T-helper 1 cell treated with Interleukin-12 subunit alpha and Interleukin-12 subunit beta and Interleukin-4 antibody, amounts not matched to agents 30 ng/mL and 1 ng/mL, for 36 hours (primary cell): Measurements from ENCODE around the gene TRPC4AP. TPM values are rescaled to one million over a fixed set of nuclear protein-coding genes. Genes with fewer than 3 reads are reported as not detected.
"Not testable (repeated sequence)": the region's sequence is repeated elsewhere in the genome, so short reads cannot be mapped to it uniquely, and the experiment has no call there.

Experiments
- intact Hi-C: fragments of 100-400 bp; cut with micrococcal nuclease; formaldehyde crosslinking; loops from one replicate; pipeline ENCODE4 v1.15.1; 2024
- total RNA-seq: library from RNA; stranded (reverse); gene quantifications from 2 replicates; pipeline ENCODE4 v1.2.3, GENCODE V29; 2022

TRPC4AP gene
- total RNA-seq, 1 donor from 2014 or later, result 60.7 TPM

DNA sequence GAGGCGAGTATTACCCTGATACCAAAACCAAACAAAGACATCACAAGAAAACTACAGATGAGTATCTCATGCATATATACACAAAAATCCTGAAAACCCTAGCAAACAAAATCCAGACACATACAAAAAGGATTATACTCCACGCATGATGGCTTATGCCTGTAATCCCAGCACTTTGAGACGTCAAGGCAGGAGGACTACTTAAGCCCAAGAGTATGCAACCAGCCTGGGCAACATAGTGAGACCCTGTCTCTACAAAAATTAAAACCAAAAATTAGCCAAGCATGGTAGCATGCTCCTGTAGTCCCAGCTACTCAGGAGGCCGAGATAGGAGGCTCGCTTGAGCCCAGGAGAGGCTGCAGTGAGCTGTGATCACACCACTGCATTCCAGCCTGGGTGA, 32.4 kb downstream of the TRPC4AP start:
- intact Hi-C loops, result no loop called here

GRCh38 chr20:35059612-35060011, 33.0 kb downstream of the TRPC4AP start:
- intact Hi-C loops, result no loop called here

DNA sequence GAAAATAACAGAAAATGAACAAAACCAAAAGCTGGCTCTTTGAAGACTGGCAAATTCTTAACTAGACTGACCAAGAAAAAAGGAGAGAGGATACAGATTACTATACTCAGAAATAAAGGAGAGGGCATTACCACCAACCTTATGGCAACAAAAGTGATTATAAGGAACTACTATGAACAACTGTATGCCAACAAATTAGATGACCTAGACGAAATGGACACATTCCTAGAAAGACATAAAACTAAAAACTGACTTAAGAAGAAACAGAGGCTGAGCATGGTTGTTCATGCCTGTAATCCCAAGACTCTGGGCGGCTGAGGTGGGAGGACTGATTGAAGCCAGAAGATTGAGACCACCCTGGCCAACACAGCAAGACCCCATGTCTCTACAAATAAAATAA, 33.5 kb downstream of the TRPC4AP start:
- intact Hi-C loops, result no loop called here

DNA sequence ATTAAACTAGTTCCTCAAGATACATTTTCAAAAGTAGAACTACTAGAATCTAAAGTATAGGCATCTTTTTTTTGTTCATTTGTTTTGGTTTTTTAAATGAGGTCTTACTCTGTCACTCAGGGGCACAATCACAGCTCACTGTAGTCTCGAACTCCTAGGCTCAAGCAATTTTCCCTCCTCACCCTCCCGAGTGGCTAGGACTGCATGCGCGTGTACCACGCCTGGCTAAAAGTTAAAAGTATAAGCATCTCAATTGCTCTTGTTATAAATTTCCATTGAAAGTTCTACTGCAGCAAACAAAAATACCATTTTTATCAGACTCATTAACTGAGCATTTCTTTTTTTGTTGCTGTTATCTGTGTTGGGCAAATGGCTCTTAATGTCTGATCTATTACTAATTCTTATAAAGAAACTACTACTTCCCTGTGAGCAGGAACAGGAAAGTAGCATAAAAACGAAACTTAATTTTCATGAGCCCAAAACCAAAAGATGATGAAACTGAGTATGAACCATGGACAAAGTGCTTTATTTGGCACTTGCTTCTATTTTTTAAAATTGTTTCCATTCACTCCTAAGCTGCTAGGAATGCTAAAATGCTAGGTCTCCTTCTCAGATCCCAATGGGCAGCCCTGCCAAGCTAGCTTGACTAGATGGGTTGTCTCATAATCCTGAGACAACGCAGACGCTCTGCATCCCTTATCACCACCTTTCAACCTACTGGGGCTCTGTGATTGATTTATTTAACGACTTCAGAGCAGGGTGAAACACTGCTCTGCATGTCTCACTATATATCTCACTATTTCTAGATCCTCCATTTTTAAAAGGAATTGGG, 36.9 kb downstream of the TRPC4AP start:
- intact Hi-C loops, result no loop called here

DNA sequence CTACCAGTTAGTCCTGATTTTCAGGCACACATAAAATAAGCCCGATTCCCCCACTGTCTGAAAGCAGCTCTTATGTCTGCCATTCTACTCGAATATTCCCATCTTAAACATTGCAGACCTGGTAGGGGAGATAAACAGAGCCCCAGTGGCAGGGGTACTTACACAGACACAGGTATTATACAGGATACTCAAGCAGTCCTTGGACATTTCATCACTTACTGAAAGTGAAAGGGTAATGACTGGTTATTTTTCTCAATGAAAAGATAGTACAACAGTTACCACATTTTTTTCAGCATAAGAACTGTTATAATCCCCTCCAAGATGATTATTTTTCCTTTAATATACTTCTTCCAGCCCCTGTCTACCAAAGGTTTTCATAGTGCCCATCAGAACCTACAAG, 37.8 kb downstream of the TRPC4AP start:
- intact Hi-C loops, result no loop called here

DNA sequence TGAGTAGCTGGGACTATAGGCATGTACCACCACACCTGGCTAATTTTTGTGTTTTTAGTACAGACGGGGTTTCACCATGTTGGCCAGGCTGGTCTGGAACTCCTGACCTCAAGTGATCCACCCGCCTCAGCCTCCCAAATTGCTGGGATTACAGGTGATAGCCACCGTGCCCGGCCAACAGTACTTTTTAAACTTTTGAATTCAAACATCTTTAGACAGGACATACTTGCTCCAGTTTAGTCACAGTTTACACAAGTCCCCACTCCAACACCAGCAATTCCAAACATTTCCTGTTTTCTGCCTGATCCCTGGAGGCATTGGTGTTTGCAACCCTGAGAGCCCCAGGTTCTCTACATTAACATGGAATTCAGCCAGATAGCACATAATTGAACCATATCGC, 40.0 kb downstream of the TRPC4AP start:
- intact Hi-C loops, result not testable (repeated sequence)

DNA sequence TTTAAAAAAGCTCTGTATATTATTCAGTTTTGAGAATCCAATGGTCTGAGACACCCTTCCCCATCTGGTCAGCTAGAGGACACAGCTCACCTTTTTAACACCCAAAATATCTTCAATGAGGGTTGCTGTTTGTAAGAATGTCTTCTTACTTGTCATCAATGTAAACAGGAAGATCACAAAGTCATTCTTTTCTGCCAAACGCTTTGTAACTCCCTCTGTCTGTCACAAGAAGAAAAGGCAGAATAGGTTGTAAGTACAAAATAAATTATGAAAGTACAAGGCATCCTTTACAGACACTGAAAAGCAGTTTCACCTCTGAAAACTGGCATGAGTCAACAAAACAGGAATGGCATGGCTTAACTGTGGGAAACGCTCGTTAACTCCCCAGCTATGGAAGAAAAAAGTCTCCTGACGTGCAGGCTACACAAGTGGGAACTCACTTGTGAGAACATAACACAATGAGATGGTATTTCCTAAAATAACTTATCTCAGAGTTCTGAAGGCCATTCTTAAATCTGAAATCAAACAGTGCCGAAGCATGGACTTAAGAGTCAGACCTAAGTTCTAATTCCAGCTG, 42.7 kb downstream of the TRPC4AP start:
- intact Hi-C loops, result no loop called here

GRCh38 chr20:35048739-35049138, 43.9 kb downstream of the TRPC4AP start:
- intact Hi-C loops, result no loop called here

DNA sequence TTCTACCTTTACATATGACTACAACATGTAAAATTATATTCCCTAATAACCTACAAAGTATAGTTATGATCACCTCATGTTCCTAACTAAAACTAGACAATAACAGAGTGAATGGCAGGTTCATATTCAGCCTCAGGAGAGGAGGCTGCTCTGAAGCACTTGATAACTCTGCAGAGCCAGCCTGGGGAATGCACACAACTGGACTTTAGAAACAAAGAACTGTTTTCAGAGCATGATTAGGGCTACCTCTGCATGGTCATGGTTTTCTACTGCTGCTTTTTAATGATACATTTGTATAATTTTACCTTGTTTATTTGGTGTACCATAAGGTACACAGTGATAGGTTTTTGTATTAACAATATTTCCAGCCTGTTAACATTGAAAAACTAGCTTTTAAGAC, 50.3 kb downstream of the TRPC4AP start:
- intact Hi-C loops, result no loop called here

- intact Hi-C loops, result no loop called here
Measured at GRCh38 chr20:35040646-35041045, 52.0 kb downstream of the TRPC4AP start.

DNA sequence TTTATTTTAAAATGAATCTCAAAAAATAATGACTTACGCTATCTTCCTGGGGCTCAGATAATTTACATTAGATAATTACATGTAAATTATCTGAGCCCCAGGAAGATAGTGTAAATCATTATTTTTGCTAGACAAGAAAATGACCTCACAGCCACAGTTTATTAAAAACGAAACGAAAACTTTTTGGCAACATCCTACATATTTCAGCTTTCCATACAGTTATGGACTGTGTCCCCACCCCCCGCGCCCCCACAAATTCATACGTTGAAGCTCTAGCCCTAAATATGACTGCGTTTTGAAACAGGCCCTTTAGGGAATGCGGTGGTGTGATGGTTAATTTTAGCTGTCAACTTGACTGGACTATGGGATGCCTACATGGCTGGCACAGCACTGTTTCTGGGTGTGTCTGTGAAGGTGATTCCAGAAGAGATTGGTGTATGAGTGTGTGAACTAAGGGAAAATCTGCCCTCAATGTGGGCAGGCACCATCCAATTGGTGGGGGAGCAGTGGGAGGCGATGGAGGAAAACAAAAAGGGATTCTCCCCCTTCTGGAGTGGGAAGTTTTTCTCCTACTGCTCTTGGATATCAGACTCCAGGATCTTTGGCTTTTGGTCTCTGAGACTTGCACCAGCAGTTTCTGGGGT, 52.6 kb downstream of the TRPC4AP start:
- intact Hi-C loops, result no loop called here

- intact Hi-C loops, result no loop called here
Measured at GRCh38 chr20:35039146-35039545, 53.5 kb downstream of the TRPC4AP start.

- intact Hi-C loops, result no loop called here
Measured at GRCh38 chr20:35034145-35034544, 58.5 kb downstream of the TRPC4AP start.

DNA sequence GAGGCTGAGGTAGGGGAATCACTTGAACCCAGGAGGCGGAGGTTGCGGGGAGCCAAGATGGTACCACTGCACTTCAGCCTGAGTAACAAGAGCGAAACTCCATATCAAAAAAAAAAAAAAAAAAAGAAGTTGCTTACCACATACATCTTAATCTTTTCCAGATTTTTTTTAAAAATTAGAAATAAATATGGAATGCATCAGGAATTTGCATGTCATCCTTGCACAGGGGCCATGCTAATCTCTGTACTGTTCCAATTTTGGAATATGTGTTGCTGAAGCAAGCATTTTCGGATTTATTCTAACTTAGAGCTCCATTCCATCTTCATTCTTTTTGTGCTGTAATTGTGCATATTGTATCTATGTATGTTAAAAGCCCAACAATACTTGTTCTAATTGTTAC, 62.5 kb downstream of the TRPC4AP start:
- intact Hi-C loops, result no loop called here

GRCh38 chr20:35027301-35027700, 65.3 kb downstream of the TRPC4AP start:
- intact Hi-C loops, result no loop called here

- intact Hi-C loops, result no loop called here
Measured at GRCh38 chr20:35025116-35025515, 67.5 kb downstream of the TRPC4AP start.

- intact Hi-C loops, result no loop called here
Measured at GRCh38 chr20:35023624-35024023, 69.0 kb downstream of the TRPC4AP start.

DNA sequence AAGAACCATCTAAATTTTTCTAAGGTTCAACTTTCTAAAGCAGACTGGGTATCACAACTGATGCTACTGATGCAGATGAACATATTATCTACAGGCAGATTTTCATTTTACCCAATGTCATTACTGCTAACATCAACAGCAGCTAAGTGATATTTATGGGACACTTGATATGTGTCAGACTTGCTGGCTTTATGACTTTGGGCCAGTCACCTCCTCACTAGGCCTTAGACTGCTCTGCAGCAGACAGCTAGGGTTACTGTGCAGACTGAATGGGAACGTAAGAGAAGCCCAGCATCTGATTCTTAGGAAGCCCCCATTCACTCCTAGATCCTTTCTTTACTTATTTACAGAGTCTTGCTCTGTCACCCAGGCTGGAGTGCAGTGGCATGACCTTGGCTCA, 70.8 kb downstream of the TRPC4AP start:
- intact Hi-C loops, result no loop called here

DNA sequence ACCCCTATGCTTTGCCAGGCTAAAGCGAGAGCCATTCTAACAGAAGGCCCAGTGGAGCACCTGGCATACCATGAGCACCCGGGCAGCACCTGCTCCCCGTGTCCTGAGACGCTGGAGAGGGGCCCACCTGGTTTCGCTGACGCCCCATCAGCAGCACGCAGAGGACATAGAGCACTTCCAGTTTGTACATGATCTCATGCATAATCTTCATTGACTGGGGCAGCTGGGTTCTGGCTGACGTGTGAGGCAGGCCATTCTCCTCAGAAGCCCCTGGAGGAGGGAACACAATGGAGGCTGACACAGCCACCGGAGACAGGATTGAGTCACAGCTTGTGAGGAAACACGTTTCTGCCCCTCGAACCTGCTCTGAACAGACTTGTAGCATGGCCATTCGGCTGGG, 71.5 kb downstream of the TRPC4AP start:
- intact Hi-C loops, result no loop called here

DNA sequence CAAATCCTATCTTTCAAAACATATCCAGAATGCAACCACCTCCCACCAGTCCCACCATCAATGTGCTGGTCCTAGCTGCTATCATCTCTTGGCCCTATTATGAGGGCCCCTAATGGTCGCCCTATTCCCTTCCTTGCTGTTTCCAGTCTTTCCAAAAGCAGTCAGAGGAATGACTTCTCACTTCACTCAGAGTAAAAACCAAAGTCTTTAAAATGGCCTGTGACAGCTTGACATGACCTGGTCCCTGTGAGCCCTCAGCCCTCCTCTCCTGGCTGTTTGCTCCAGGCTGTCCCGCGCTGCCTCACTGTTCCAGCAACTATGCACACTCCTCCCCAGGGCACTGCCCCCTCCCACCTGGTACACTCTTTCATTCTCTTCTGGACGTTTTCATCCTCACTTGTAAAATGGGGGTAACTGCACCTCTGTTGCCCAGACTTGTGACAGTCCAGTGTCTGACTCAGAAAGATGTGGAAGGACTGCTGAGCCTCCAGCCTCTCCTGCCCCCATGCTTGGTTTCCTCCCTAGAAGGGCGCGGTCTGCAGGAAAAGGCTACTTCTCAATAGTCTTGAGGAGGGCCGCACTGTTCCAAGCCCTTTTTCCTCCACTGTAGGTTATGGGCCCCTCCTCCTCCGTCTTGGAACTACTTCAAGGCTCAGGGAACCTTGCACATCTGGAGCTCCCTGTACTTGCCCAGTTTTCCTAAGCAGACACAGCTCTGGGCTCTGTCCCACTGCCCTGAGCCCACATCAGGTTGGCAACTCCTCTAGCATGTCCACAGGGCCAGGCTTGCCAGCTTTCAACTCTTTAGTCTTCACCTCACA, 72.3 kb downstream of the TRPC4AP start:
- intact Hi-C loops, result no loop called here

DNA sequence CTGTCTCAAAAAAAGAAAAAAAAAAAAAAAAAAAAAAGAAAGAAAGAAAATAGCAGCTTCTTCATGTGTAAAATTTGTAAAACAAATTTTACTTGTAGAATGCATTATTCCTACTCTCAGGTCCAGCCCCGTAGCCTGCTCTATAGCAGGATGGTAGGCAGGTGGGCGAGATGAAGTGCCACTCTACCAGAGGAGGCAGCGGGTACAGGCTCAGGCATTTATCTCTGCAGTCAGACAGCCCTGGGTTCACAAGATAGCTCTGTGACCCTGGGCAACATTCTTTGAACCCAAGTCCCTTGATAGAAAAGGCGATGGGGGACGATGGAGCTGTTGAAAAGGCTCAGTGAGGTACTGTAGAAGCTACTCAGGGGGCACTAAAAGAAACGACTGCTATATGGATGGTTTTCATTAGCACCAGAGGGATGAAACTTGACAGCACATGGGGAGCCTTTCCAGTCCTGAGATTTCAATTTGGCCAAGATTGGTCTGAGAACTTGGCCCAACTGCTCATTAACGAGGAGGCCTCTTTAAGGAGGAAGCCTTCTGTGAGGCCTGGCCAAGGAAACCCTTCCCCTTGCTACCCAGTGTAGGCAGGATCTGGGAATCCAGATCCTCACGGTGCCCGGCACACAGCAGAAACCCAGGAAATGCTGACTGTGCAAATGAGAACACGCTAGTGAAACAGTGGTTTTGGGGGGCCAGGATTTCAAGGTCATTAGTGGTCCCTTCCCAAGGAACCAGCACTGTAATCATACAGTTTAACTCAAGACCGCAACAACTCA, 73.8 kb downstream of the TRPC4AP start:
- intact Hi-C loops, result no loop called here
